OCI-LY7 (cell line): ENCODE measurements around the gene STK10. TPM values are rescaled to one million over a fixed set of nuclear protein-coding genes. Genes with fewer than 3 reads are reported as not detected.

Experiments used
- BruUV-seq: library from RNA; stranded (reverse); fragments of 400-500 nt; replicated peaks from 2 replicates; lab custom pipeline; 2021; lab: Mats Ljungman, UMichigan
- CTCF ChIA-PET: fragments of 300-600 bp; sonication (Branson Sonifier 250); formaldehyde crosslinking; loops from one replicate; lab custom pipeline; 2022; ENCODE audit warnings: antibody characterized with exemption; ENCODE audit not compliant: unreplicated experiment; lab: Charles Lee
- POLR2A ChIA-PET: fragments of 300-600 bp; sonication (Branson Sonifier 250); formaldehyde crosslinking; loops from one replicate; lab custom pipeline; 2022; ENCODE audit warnings: antibody characterized with exemption; lab: Charles Lee
- DNase-seq: peaks from one replicate; pipeline ENCODE4 v3.0.0-alpha.2; 2015; ENCODE audit warnings: low spot score
- H2AFZ ChIP-seq: fragments of 200-600 bp; sonication (generic), shearing (Covaris generic); 2 replicates; pipeline ENCODE4 v1.6.1; 2014; ENCODE audit warnings: mild to moderate bottlenecking, antibody characterized with exemption, low read length, moderate library complexity
- H3K27ac ChIP-seq: fragments of 200-600 bp; sonication (generic); 2 replicates; pipeline ENCODE4 v1.5.1; 2014; ENCODE audit warnings: mixed run types, low read depth, mild to moderate bottlenecking, moderate library complexity, low read length, inconsistent platforms; ENCODE audit not compliant: poor library complexity, severe bottlenecking
- H3K36me3 ChIP-seq: fragments of 200-600 bp; sonication (generic); 2 replicates; pipeline ENCODE4 v1.6.1; 2014; ENCODE audit warnings: mild to moderate bottlenecking, antibody characterized with exemption, low read length, moderate library complexity, mixed read lengths; ENCODE audit not compliant: insufficient read depth
- H3K4me1 ChIP-seq: fragments of 200-600 bp; sonication (generic); 2 replicates; pipeline ENCODE4 v1.5.1; 2014; ENCODE audit warnings: mild to moderate bottlenecking, low read length; ENCODE audit not compliant: insufficient read depth, poor library complexity, severe bottlenecking
- H3K4me2 ChIP-seq: fragments of 200-600 bp; sonication (generic); 2 replicates; pipeline ENCODE4 v1.6.1; 2014; ENCODE audit warnings: mild to moderate bottlenecking, low read length
- H3K4me3 ChIP-seq: fragments of 200-600 bp; sonication (generic); 2 replicates; pipeline ENCODE4 v1.5.1; 2014; ENCODE audit warnings: mild to moderate bottlenecking, low read depth, low read length; ENCODE audit not compliant: poor library complexity, severe bottlenecking
- H3K79me2 ChIP-seq: fragments of 200-600 bp; sonication (generic); 2 replicates; pipeline ENCODE4 v1.6.1; 2016; ENCODE audit warnings: low read depth, mild to moderate bottlenecking, low read length, moderate library complexity, mixed read lengths; ENCODE audit not compliant: insufficient read depth
- H3K9me2 ChIP-seq: fragments of 200-600 bp; sonication (generic); 2 replicates; pipeline ENCODE4 v1.6.1; 2016; ENCODE audit warnings: mild to moderate bottlenecking, low read length, mixed read lengths; ENCODE audit not compliant: insufficient read depth
- H3K9me3 ChIP-seq: fragments of 200-600 bp; sonication (generic); 2 replicates; pipeline ENCODE4 v1.6.1; 2014; ENCODE audit warnings: mild to moderate bottlenecking, mixed run types, low read length, mixed read lengths
- H4K20me1 ChIP-seq: fragments of 200-600 bp; sonication (generic); 2 replicates; pipeline ENCODE4 v1.6.1; 2014; ENCODE audit warnings: mild to moderate bottlenecking, antibody characterized with exemption, low read length, moderate library complexity, mixed read lengths; ENCODE audit not compliant: insufficient read depth
- EZH2phosphoT487 ChIP-seq: fragments of 200-600 bp; sonication (generic); IDR thresholded peaks from 2 replicates; pipeline ENCODE4 v1.6.1; 2018; ENCODE audit warnings: low read depth, borderline replicate concordance, mild to moderate bottlenecking, mixed run types, antibody characterized with exemption, low read length, moderate library complexity, mixed read lengths
- intact Hi-C: fragments of 100-400 bp; cut with micrococcal nuclease; formaldehyde crosslinking; loops from one replicate; pipeline ENCODE4 v1.10.0; 2022; ENCODE audit not compliant: unreplicated experiment
- total RNA-seq, 2 experiments: library from RNA; depleted of rRNA in 1 of 2; stranded (reverse); fragments of >200 nt in 1 of 2; shearing (Covaris generic) in 1 of 2; gene quantifications; 2 replicates each; pipeline ENCODE4 v1.2.3, GENCODE V29; 2014 to 2022
- TF ChIP-seq, protein P1 (sequence below): fragments of 200-600 bp; sonication (generic); conservative IDR thresholded peaks from 2 replicates; pipeline ENCODE4 v1.5.1; 2014; ENCODE audit warnings: mild to moderate bottlenecking, antibody characterized with exemption, low read length, moderate library complexity, mixed read lengths

STK10 gene
- total RNA-seq, 2 experiments from 2014 or later = 53.7 to 89.7 TPM

DNA sequence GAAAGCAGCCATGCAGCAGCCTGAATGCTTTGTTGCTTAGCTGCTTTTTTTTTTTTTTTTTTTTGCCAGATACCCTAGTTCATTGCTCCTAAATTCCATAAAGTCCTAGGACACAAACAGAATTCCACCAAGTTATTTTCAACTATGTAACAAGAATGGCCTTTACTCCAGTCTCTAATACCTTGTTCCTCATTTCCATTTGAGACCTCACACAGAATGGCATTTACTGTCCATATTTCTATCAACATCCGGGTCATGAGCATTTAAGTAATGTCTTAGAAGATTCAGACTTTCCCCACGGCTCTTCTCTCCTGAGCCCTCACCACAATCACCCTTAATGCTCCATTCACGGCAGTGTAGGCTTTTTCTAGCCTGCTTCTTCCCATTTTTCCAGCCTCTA is 149.9 kb downstream of the STK10 start:
- H3K4me2 ChIP-seq = no peak overlapping the region
- no peaks in the 10 kb centered on the region for H3K9me2 ChIP-seq
- POLR2A ChIA-PET = interaction anchor here (0.6 to 1.0 kb wide), 4 partner anchors 30 to 1001 kb away, joined by 3 to 5 read pairs (median 3); no protein-coding TSS in a partner anchor
- H3K79me2 ChIP-seq = no peaks in the 10 kb centered on the region
- CTCF ChIA-PET = no interaction called here
- H3K4me3 ChIP-seq = no peak overlapping the region
- H4K20me1 ChIP-seq = no peaks in the 10 kb centered on the region
- no peak for TF ChIP-seq EZH2phosphoT487
- TF ChIP-seq, protein P1, sequence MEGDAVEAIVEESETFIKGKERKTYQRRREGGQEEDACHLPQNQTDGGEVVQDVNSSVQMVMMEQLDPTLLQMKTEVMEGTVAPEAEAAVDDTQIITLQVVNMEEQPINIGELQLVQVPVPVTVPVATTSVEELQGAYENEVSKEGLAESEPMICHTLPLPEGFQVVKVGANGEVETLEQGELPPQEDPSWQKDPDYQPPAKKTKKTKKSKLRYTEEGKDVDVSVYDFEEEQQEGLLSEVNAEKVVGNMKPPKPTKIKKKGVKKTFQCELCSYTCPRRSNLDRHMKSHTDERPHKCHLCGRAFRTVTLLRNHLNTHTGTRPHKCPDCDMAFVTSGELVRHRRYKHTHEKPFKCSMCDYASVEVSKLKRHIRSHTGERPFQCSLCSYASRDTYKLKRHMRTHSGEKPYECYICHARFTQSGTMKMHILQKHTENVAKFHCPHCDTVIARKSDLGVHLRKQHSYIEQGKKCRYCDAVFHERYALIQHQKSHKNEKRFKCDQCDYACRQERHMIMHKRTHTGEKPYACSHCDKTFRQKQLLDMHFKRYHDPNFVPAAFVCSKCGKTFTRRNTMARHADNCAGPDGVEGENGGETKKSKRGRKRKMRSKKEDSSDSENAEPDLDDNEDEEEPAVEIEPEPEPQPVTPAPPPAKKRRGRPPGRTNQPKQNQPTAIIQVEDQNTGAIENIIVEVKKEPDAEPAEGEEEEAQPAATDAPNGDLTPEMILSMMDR = no peak
- no peaks in the 10 kb centered on the region for H3K36me3 ChIP-seq
- no peak overlapping the region for H2AFZ ChIP-seq
- intact Hi-C loops = no loop called here
- BruUV-seq = no TSS peak
- H3K9me3 ChIP-seq = no peaks in the 10 kb centered on the region
- DNase-seq = no peak
- no peak overlapping the region for H3K27ac ChIP-seq
- peaks cover 5% of the 10 kb centered on the region for H3K4me1 ChIP-seq

DNA sequence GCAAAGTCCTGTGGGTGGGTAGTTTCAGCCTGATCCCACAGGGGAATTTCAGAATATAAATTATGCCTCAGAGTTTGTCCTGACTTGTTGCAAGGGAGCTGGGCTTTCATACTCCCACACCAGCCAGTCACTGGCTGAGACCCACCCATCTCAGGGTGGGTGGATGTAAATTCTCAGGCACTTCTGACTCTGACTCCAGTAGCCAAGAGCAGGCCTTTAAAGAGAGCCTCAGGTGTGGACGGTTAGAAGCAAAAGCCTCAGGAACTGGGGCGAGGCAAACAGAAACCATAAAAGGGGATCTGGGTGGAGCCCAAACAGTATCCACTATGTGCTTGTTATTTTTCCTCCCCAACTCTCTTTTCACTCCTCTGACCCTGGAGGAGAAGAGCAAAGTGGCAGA is 153.0 kb downstream of the STK10 start:
- no peaks in the 10 kb centered on the region for H3K9me2 ChIP-seq
- TF ChIP-seq EZH2phosphoT487 = no peak
- TF ChIP-seq, protein P1 = no peak
- no peak for DNase-seq
- H2AFZ ChIP-seq = no peak overlapping the region
- H3K79me2 ChIP-seq = no peaks in the 10 kb centered on the region
- intact Hi-C loops = no loop called here
- H3K4me3 ChIP-seq = no peak overlapping the region
- no peaks in the 10 kb centered on the region for H3K9me3 ChIP-seq
- H3K36me3 ChIP-seq = no peaks in the 10 kb centered on the region
- H3K27ac ChIP-seq = no peak overlapping the region
- BruUV-seq = no TSS peak
- CTCF ChIA-PET = no interaction called here
- H3K4me1 ChIP-seq = no peaks in the 10 kb centered on the region
- POLR2A ChIA-PET = interaction anchor here (1.0 kb wide), 1 partner anchor 28 kb away, joined by 3 read pairs; no protein-coding TSS in a partner anchor
- no peaks in the 10 kb centered on the region for H4K20me1 ChIP-seq
- H3K4me2 ChIP-seq = no peak overlapping the region

DNA sequence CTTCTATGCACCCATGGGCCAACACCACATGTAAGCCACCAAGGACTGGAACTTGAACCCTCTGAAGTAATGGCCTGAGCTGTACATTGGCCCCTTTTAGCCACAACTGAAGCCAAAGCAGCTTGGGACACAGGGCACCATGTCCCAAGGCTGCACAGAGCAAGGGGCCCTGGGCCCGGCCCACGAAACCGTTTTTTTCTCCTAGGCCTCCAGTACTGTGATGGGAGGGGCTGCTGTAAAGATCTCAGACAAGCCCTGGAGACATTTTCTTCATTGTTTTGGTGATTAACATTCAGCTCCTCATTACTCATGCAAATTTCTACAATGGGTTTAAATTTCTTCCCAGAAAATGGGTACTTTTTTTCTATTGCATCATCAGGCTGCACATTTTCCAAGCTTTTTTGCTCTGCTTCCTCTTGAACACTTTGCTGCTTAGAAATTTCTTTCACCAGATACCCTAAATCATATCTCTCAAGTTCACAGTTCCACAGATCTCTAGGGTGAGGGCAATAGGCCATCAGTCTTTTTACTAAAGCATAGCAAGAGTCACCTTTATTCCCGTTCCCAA is 156.0 kb downstream of the STK10 start:
- Histone ChIP-seq H3K36me3 (no peaks in the 10 kb centered on the region), H3K9me3 (no peaks in the 10 kb centered on the region), H4K20me1 (no peaks in the 10 kb centered on the region), H3K9me2 (no peaks in the 10 kb centered on the region), H2AFZ (no peak overlapping the region), H3K27ac (no peak overlapping the region), H3K4me3 (no peak overlapping the region), H3K4me2 (no peak overlapping the region), H3K79me2 (no peaks in the 10 kb centered on the region), H3K4me1 (no peaks in the 10 kb centered on the region)
- ChIA-PET CTCF (no interaction called here), POLR2A (interaction anchor here (1.3 kb wide), 1 partner anchor 253 kb away, joined by 5 read pairs; no protein-coding TSS in a partner anchor)
- no TSS peak for BruUV-seq
- TF ChIP-seq, protein P1 = no peak
- TF ChIP-seq EZH2phosphoT487 = no peak
- intact Hi-C loops = no loop called here
- DNase-seq = no peak
